Measurements from ENCODE around the gene CD52.

CD52 gene, protein sequence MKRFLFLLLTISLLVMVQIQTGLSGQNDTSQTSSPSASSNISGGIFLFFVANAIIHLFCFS

DNA sequence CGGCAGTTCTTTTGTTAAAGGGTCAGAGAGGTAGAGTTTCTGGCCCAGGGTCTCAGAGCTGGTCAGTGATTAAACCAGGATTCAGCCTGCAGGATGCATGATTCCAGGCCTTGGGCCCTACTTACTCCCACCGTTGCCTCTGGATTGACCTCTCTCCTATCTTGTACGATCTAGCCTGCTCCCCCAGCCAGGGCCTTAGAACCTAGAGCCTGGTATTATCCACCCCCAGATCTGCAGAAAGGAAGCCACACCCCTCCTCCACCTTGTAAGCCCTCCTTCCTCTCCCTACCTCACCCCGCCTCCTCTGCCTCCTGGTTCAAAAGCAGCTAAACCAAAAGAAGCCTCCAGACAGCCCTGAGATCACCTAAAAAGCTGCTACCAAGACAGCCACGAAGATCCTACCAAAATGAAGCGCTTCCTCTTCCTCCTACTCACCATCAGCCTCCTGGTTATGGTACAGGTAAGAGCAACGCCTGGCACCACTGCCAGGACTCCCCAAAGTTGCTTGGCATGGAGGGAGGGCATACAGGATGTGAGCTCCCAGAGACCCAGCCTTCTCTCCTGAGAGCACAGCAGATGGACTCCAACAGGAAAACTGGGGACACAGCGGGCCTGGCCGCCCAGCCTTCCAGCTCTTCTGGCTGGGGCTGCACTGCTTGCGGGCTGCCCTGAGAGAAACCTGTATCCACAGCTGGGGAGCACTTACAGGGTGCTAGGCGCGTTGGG lies at the start of gene CD52:
Gene CD52, plus strand, starts transcription at position 347 of the 726 bp plus-strand sequence. Its CDS starts 60 bp downstream, at position 407.
- peak; percentile 61 to 67 for DNase-seq (ENCODE audit: low read depth in 2 of 2)

- no peak for DNase-seq (ENCODE audit: low read depth in 2 of 2)
Measured at GRCh38 chr1:26268290-26269197, 49.2 kb upstream of the CD52 start.

DNA sequence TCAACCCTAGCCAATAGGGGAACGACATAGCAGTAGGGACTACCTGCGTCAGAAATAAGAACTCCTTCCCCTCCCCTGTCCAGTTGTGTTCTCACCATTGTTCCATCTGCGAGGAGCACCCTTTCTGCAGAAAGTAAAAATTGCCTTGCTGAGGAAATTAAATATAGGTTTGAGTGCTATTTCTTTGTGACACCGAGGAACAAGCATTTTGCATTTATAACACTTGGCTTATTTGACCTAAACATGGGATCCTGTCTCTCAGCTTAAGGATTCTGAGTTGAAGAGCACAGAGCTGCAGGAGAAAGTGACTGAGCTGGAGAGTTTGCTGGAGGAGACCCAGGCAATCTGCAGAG lies 48.6 kb upstream of the CD52 start:
- no peak for DNase-seq (ENCODE audit: low read depth in 2 of 2)

GRCh38 chr1:26274801-26275425 lies 42.8 kb upstream of the CD52 start:
- no peak for DNase-seq (ENCODE audit: low read depth in 2 of 2)

- DNase-seq (ENCODE audit: low read depth in 2 of 2): peak; percentile 69 to 72
Measured at GRCh38 chr1:26275580-26276431, 42.0 kb upstream of the CD52 start.

DNA sequence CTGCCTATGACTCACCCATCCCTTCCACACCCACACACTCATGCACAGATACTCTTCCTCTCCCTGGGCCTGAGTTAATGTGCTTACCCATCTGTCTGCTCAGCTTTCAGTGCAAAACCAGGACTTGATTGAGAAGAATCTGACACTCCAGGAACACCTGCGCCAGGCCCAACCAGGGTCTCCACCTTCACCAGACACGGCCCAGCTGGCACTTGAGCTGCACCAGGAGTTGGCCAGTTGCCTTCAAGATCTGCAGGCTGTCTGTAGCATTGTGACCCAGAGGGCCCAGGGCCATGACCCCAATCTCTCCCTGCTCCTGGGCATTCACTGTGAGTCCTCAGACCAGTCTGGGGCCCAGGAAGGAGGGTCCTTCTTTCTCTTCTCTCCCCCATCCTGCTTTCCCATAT lies 41.3 kb upstream of the CD52 start:
- no peak for DNase-seq (ENCODE audit: low read depth in 2 of 2)

DNA sequence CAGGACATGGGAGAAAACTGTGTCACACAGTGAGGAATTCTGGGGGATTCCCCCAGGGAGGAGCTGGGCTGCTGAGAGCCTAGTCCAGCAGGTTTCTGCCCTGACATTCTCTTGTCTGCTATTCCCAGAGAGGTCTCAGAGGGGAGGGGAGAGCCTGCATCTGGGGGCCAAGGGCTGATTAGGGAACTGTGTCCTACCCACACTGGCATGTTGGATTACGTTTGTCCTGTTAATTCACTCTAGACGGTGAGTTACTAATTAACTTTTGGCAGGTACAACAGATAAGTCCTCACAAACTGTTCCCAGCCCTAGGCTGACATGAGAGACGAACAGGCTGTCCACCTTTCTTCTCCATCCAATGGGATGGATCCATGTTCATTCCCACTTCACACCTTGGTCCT lies 40.5 kb upstream of the CD52 start:
- no peak for DNase-seq (ENCODE audit: low read depth in 2 of 2)

DNA sequence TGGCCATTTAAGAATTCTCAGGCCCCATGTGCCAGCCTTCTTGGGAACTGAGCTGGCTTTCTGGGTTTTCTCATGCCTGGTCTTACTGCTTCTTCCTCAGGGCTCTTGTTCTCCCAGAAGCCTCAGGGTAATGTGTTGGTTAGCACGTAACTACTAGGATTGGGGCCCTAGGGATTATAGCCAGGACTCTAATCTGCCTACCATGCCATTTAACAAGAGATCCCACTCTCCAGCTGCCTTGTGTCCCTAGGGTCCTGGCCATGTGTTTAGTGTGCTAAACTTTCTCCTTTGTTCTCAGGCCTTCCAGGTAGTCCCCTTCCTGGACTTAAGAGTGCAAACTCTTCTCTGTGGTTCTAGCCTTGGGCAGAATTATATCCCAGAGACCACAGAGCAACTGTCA lies 40.0 kb upstream of the CD52 start:
- no peak for DNase-seq (ENCODE audit: low read depth in 2 of 2)

DNA sequence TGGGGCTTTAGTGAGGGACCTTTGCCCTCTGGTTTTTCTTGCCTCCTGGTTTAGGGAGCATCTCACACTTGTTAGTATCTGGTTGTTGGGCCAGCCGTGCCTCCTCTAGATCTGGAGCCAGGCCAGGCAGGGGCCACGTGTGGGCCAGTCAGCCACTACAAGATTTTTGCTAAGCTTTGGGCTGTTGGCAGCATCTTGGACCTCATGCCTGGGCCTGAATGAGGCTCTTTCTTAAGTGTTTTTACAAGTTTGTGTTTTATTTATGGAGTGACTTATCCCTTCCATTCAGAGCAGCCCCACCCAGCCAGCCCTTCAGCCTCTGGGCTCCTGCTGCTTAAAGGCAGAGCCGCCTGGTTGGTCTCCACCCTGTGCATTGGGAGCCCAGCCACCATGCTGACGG lies 39.5 kb upstream of the CD52 start:
- no peak for DNase-seq (ENCODE audit: low read depth in 2 of 2)

- DNase-seq (ENCODE audit: low read depth in 2 of 2): no peak
Measured at GRCh38 chr1:26278724-26279455, 38.9 kb upstream of the CD52 start.

DNA sequence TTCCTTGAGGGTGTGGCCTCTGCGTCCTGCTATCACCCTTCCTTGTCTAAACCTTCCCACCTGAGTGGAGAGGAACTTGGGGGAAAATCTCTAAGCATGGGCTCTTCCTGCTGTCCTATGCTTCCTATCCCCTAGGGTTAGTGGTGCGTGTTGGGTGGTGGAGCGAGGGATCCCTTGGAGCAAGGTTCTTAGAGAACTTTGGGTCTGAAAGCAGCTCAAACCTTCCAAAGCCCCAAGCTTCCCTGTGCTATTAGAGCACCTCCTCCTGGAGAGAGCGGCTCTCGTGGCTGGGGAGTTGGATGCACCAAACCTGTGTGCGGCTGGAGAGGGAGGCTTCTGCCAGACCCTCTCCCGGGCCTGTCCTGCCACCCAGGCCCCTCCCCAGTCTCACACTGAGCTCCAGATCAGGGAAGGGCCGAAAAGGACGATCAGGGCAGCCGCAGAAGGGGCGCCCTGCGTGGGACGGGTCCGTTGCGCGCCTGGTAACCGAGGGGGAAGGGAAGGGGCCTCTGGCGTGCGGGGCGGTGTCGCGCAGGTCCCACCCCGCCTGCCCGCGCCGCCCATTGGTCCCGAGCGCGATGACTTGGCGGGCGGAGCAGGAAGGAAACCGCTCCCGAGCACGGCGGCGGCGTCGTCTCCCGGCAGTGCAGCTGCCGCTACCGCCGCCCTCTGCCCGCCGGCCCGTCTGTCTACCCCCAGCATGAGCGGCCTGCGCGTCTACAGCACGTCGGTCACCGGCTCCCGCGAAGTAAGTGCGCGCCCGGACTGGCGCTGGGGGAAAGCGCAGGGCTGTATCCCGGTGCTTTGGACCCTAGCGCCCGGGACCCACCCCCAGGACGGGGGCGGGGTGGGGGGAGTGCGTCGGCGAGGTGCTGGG lies 38.1 kb upstream of the CD52 start, which contains the start of gene SH3BGRL3:
Gene SH3BGRL3, plus strand, starts transcription at position 631 of the 877 bp plus-strand sequence. Its CDS starts 70 bp downstream, at position 701.
- DNase-seq (ENCODE audit: low read depth in 2 of 2): peak; percentile 61 to 67

- DNase-seq (ENCODE audit: low read depth in 2 of 2): no peak
Measured at GRCh38 chr1:26280333-26281042, 37.3 kb upstream of the CD52 start.

- no peak for DNase-seq (ENCODE audit: low read depth in 2 of 2)
Measured at GRCh38 chr1:26281091-26281958, 36.4 kb upstream of the CD52 start.

- DNase-seq (ENCODE audit: low read depth in 2 of 2): no peak
Measured at GRCh38 chr1:26281971-26282370, 35.8 kb upstream of the CD52 start.

- DNase-seq (ENCODE audit: low read depth in 2 of 2): no peak
Measured at GRCh38 chr1:26282401-26282918, 35.3 kb upstream of the CD52 start.

GRCh38 chr1:26283279-26283853 lies 34.4 kb upstream of the CD52 start:
- DNase-seq (ENCODE audit: low read depth in 2 of 2): no peak

DNA sequence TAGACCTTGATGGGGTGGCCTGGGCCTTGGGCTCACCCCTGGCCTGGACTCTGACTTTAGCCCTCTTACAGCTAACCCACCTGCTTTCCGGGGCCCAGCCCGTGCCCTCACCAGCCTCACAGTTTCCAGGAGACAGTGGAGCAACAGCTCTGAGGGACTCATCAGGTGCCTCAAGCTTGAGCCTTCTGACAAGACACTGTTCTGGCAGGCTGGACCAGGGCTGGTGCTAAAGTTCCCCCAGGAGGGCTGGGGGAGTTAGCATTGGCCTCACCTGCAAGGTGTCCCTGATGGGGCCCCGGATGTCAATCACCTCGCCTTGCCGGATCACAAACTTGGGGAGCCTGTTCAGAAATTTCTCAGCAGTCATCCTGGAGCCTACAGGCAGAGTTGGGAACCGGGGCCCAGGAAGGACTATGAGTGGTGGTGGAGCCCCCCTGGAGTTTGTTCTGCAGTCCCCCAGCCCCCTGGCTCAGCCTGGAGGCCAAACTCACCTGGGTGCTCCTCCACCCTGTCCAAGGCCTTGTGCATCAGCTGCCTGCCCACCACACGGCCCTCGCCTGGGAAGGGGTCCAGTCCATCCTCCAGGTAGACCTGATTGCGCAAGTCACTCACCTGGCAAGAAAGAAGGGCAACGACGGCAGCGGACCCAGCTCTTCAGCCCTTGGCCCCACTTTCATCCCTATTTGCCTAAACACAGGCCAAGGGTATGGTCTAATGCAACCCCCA lies 33.7 kb upstream of the CD52 start:
- DNase-seq (ENCODE audit: low read depth in 2 of 2): no peak

Measured in activated CD8-positive, alpha-beta memory T cell treated with anti-CD3 and anti-CD28 coated beads for 4 hours (primary cell).